Measurements from ENCODE around the gene MLANA.

MLANA gene

DNA sequence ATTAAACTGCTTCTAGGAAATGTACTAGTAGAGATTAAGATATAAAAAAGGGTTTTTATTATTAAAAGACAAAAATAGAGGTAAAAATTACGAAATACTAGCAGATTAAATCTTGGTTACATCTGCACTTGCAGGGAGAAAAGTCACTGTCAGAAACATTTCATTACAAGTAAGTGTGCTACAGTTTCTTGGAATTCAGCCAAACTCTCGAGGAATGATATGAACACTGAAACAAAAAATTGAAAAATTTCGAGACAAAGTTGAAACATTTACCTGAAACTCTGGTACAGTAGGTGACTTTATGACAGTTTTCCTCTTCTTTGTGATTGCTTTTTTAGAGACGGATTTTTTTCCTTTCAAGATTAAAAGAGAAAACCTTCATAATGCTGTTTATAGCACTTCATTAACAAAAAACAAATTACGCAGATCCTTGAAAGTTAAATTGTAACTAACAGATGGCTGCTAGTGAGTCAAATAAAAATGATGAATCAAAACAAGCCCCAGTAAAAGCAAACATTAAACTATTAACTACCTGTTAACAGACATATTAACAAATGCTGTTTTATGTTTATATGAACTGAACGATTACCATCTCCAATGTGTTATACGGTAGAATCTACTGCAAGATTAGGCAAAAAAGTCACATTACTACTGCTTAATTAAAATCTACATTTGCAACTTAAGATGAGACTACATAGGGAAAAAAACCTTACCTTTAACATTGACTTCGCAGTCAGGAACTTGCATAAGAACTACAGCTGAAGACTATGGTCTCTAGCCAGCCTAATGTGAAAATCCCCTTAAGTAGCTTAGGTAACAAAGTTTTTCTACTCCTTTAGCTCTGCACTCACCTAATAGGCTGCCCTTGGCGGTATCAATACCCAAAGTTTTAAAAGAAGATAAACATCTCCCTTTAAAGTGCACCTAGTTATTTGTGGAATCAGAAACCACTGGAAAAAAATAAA is 63.3 kb downstream of the MLANA start:
- no peak overlapping the region for H2BK5ac ChIP-seq (ENCODE audit: low read depth, low read length, poor library complexity)
- H3K18ac ChIP-seq (ENCODE audit: low read length), result no peak overlapping the region
- peak; percentile 11 to 96 for DNase-seq
- H2AFZ ChIP-seq (ENCODE audit: insufficient read depth, low read length, poor library complexity), result no peak overlapping the region
- H4K8ac ChIP-seq (ENCODE audit: low read depth, low read length), result no peak overlapping the region
- H3K36me3 ChIP-seq (ENCODE audit: control insufficient read depth in 1 of 2, insufficient read depth in 2 of 2, low read length in 2 of 2), result no peaks in the 10 kb centered on the region
- no peak overlapping the region for H3K23ac ChIP-seq (ENCODE audit: low read length)
- no peak overlapping the region for H3K27ac ChIP-seq (ENCODE audit: low read depth, low read length)
- no peaks in the 10 kb centered on the region for H3K79me1 ChIP-seq (ENCODE audit: low read length)
- H3K4me3 ChIP-seq (ENCODE audit: low read depth, low read length), result no peak overlapping the region
- no peak overlapping the region for H3K4ac ChIP-seq (ENCODE audit: low read depth, low read length)
- H2BK120ac ChIP-seq (ENCODE audit: insufficient read depth, low read length, poor library complexity), result no peak overlapping the region
- no peak overlapping the region for H4K91ac ChIP-seq (ENCODE audit: low read depth, low read length)
- no peaks in the 10 kb centered on the region for H3K4me1 ChIP-seq (ENCODE audit: control insufficient read depth in 1 of 2, insufficient read depth in 2 of 2, low read length in 2 of 2)
- H3K79me2 ChIP-seq (ENCODE audit: control insufficient read depth, insufficient read depth, low read length, poor library complexity), result no peaks in the 10 kb centered on the region
- no peak overlapping the region for H3K9ac ChIP-seq (ENCODE audit: low read length)
- no peak overlapping the region for H3K14ac ChIP-seq (ENCODE audit: low read length)
- no peak overlapping the region for H4K12ac ChIP-seq (ENCODE audit: low read depth, low read length)
- no peaks in the 10 kb centered on the region for H3K9me3 ChIP-seq (ENCODE audit: insufficient read depth, low read depth, low read length)
- H3K27me3 ChIP-seq (ENCODE audit: insufficient read depth, low read length), result no peaks in the 10 kb centered on the region
- H2AK5ac ChIP-seq (ENCODE audit: low read length), result no peak overlapping the region
- no peak overlapping the region for H3K4me2 ChIP-seq (ENCODE audit: low read length)
- no CpG with 5 or more reads among the region's 9 CpGs for WGBS (ENCODE audit: extremely low coverage, insufficient coverage, insufficient read length)
- H2BK12ac ChIP-seq (ENCODE audit: low read length), result no peak overlapping the region

DNA sequence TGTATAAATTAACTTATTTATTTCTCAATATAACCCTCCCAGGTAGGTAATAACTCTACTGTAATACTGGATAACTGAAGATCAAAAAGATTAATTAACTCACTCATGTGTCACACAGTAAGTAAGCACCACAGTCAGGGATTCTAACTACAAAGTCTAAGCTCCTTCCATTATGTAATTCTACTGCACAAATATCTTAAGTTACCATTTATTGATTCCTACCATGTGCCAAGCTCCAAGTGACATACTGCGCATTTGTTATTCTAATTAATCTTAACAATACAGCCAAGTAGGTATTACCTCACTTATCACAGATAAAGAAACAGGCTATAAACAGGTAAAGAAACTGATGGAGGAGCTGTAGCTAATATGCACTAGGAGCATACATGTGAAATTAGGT is 66.5 kb downstream of the MLANA start:
- H4K8ac ChIP-seq (ENCODE audit: low read depth, low read length), result no peak overlapping the region
- H3K4me1 ChIP-seq (ENCODE audit: control insufficient read depth in 1 of 2, insufficient read depth in 2 of 2, low read length in 2 of 2), result no peaks in the 10 kb centered on the region
- H2AK5ac ChIP-seq (ENCODE audit: low read length), result no peak overlapping the region
- WGBS (ENCODE audit: extremely low coverage, insufficient coverage, insufficient read length), result no CpG with 5 or more reads among the region's 1 CpG
- no peak overlapping the region for H4K12ac ChIP-seq (ENCODE audit: low read depth, low read length)
- H3K9ac ChIP-seq (ENCODE audit: low read length), result no peak overlapping the region
- no peak overlapping the region for H2BK12ac ChIP-seq (ENCODE audit: low read length)
- no peak for DNase-seq
- no peak overlapping the region for H2AFZ ChIP-seq (ENCODE audit: insufficient read depth, low read length, poor library complexity)
- no peak overlapping the region for H3K4ac ChIP-seq (ENCODE audit: low read depth, low read length)
- H2BK5ac ChIP-seq (ENCODE audit: low read depth, low read length, poor library complexity), result no peak overlapping the region
- no peaks in the 10 kb centered on the region for H3K27me3 ChIP-seq (ENCODE audit: insufficient read depth, low read length)
- no peak overlapping the region for H3K18ac ChIP-seq (ENCODE audit: low read length)
- H3K36me3 ChIP-seq (ENCODE audit: control insufficient read depth in 1 of 2, insufficient read depth in 2 of 2, low read length in 2 of 2), result no peaks in the 10 kb centered on the region
- no peak overlapping the region for H3K23ac ChIP-seq (ENCODE audit: low read length)
- H3K79me2 ChIP-seq (ENCODE audit: control insufficient read depth, insufficient read depth, low read length, poor library complexity), result no peaks in the 10 kb centered on the region
- no peak overlapping the region for H3K4me2 ChIP-seq (ENCODE audit: low read length)
- no peak overlapping the region for H3K4me3 ChIP-seq (ENCODE audit: low read depth, low read length)
- no peak overlapping the region for H3K27ac ChIP-seq (ENCODE audit: low read depth, low read length)
- no peaks in the 10 kb centered on the region for H3K9me3 ChIP-seq (ENCODE audit: insufficient read depth, low read depth, low read length)
- H2BK120ac ChIP-seq (ENCODE audit: insufficient read depth, low read length, poor library complexity), result no peak overlapping the region
- no peaks in the 10 kb centered on the region for H3K79me1 ChIP-seq (ENCODE audit: low read length)
- no peak overlapping the region for H3K14ac ChIP-seq (ENCODE audit: low read length)
- H4K91ac ChIP-seq (ENCODE audit: low read depth, low read length), result no peak overlapping the region

DNA sequence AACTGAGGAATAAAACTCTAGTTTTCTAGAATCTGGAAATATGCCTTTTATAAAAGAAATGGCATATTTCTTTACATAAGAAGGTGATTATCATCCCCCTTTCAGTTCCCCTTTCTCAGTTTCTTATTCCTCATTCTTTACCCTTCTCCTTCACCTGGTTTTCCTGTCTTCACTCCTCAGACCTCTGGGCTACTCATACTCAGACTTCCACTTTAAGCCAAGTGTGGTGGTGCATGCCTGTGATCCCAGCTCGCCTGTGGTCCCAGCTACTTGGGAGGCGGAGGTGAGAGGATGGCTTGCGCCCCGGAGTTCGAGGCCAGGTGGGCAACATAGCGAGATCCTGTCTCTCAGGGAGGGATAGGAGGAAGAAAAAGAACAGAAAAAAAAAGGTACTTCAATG is 67.6 kb downstream of the MLANA start:
- H2BK5ac ChIP-seq (ENCODE audit: low read depth, low read length, poor library complexity), result no peak overlapping the region
- no peak overlapping the region for H3K4ac ChIP-seq (ENCODE audit: low read depth, low read length)
- H3K4me1 ChIP-seq (ENCODE audit: control insufficient read depth in 1 of 2, insufficient read depth in 2 of 2, low read length in 2 of 2), result no peaks in the 10 kb centered on the region
- no peak overlapping the region for H3K27ac ChIP-seq (ENCODE audit: low read depth, low read length)
- H2AFZ ChIP-seq (ENCODE audit: insufficient read depth, low read length, poor library complexity), result no peak overlapping the region
- whole genome bisulfite sequencing (ENCODE audit: extremely low coverage, insufficient coverage, insufficient read length), result no CpG with 5 or more reads among the region's 6 CpGs
- no peak overlapping the region for H4K8ac ChIP-seq (ENCODE audit: low read depth, low read length)
- H3K9me3 ChIP-seq (ENCODE audit: insufficient read depth, low read depth, low read length), result no peaks in the 10 kb centered on the region
- H2BK120ac ChIP-seq (ENCODE audit: insufficient read depth, low read length, poor library complexity), result no peak overlapping the region
- no peak overlapping the region for H3K4me3 ChIP-seq (ENCODE audit: low read depth, low read length)
- no peaks in the 10 kb centered on the region for H3K27me3 ChIP-seq (ENCODE audit: insufficient read depth, low read length)
- H3K79me2 ChIP-seq (ENCODE audit: control insufficient read depth, insufficient read depth, low read length, poor library complexity), result no peaks in the 10 kb centered on the region
- H2BK12ac ChIP-seq (ENCODE audit: low read length), result no peak overlapping the region
- H3K79me1 ChIP-seq (ENCODE audit: low read length), result no peaks in the 10 kb centered on the region
- H3K4me2 ChIP-seq (ENCODE audit: low read length), result no peak overlapping the region
- no peaks in the 10 kb centered on the region for H3K36me3 ChIP-seq (ENCODE audit: control insufficient read depth in 1 of 2, insufficient read depth in 2 of 2, low read length in 2 of 2)
- H3K14ac ChIP-seq (ENCODE audit: low read length), result no peak overlapping the region
- DNase-seq, result no peak
- no peak overlapping the region for H4K91ac ChIP-seq (ENCODE audit: low read depth, low read length)
- no peak overlapping the region for H4K12ac ChIP-seq (ENCODE audit: low read depth, low read length)
- no peak overlapping the region for H3K9ac ChIP-seq (ENCODE audit: low read length)
- H3K18ac ChIP-seq (ENCODE audit: low read length), result no peak overlapping the region
- H2AK5ac ChIP-seq (ENCODE audit: low read length), result no peak overlapping the region
- H3K23ac ChIP-seq (ENCODE audit: low read length), result no peak overlapping the region

Data from trophoblast cell (in vitro differentiated cells and primary cell).